KG1 (cell line): ENCODE data around the gene CSNK1E.

Source experiments
- DNase-seq: peaks from one replicate; lab custom pipeline; 2025; lab: John Stamatoyannopoulos, UW

The CSNK1E gene

DNA sequence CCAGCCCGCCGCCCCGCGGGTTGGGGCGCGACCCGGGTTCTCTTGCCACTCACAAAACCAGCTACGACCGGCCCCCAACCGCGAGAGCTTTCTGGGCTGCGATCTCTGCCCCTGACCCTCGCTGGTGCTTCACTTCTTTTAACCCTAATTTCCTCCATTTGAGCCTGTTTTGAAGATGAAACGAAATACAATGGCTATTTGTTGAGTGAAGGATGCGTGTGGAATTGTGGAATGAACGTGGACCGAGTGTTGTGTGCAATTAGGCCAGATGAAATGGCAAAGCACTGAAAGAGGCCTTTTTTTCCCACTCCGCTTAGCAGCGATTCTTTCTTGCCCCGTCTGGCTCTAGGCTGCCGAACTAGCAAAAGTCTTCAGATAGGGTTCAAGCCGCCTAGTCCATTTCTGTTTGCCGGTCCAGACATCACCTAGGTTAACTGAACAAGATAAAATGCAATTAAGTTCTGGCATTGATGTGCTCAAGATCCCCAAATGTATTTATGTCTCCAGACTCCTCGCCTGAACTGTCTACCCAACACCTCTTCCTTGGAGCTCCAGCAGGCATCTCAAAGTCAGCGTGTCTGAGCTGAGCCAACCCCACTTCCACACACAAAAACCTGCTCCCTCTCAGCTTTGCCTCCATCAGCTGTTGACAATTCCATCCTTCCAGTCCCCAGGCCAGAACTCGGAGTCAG is 44.0 kb downstream of the CSNK1E start:
- no peak for DNase-seq

GRCh38 chr22:38272373-38273134 is 44.7 kb downstream of the CSNK1E start, which contains the start of gene TMEM184B:
Gene TMEM184B, minus strand, starts transcription at chr22:38273010. Its CDS starts 25,049 bp downstream, at chr22:38247961.
- DNase-seq: peak; percentile 33

GRCh38 chr22:38271927-38272372 is 45.3 kb downstream of the CSNK1E start:
- DNase-seq: no peak

- DNase-seq: no peak
Observed at GRCh38 chr22:38271101-38271500, 46.1 kb downstream of the CSNK1E start.

GRCh38 chr22:38270091-38270992 is 46.9 kb downstream of the CSNK1E start:
- no peak for DNase-seq

GRCh38 chr22:38269466-38269865 is 47.8 kb downstream of the CSNK1E start:
- DNase-seq: no peak

GRCh38 chr22:38267086-38267485 is 50.1 kb downstream of the CSNK1E start:
- DNase-seq: peak; percentile 11

DNA sequence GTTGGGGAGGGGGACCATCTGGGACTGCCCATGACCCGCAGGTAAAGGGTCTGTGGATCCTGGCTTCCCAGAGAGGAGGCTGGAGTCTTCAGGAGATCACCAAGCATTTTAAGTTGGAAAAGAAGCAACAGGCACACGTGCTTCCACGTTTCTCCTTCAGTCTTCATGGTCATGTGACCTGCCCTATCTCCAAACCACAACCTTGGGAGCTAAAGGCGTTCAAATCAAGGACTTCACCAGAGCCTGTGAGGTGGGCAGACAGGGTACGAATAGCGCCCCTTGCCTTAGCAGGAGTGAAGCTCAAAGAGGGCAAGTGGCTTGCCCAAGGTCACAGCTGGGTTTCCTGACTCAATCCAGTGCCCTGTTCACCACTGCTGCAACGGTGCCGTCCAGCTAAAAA is 51.1 kb downstream of the CSNK1E start:
- DNase-seq: no peak

DNA sequence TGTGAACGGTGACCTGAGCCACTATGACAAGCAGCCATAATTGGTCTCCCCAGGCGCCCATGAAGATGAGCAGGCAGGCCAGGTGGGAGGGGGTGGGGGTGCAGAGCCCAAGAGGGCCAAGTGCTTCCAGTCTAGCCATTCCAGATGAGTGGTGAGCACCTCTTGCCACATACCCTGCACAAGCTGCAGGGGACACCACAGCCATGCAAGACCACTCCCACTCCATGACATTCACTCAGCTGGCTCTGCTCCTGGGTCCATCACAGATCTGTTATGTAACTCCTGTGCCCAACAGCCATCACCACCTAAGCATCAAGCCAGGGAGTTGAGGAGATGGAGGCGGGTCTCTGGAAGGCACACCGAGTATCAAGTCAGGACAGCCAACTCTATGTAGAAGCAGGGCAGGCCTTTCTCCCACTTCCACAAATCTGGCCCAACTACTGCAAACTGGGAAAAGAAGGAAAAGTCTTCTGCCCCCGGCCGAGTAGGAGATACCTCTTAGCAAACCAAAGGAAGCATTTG is 52.9 kb downstream of the CSNK1E start:
- DNase-seq: no peak

GRCh38 chr22:38262051-38262795 is 55.0 kb downstream of the CSNK1E start:
- no peak for DNase-seq

GRCh38 chr22:38260761-38261681 is 56.2 kb downstream of the CSNK1E start:
- no peak for DNase-seq

GRCh38 chr22:38259370-38259769 is 57.9 kb downstream of the CSNK1E start:
- DNase-seq: no peak

- no peak for DNase-seq
Observed at GRCh38 chr22:38258895-38259294, 58.3 kb downstream of the CSNK1E start.

DNA sequence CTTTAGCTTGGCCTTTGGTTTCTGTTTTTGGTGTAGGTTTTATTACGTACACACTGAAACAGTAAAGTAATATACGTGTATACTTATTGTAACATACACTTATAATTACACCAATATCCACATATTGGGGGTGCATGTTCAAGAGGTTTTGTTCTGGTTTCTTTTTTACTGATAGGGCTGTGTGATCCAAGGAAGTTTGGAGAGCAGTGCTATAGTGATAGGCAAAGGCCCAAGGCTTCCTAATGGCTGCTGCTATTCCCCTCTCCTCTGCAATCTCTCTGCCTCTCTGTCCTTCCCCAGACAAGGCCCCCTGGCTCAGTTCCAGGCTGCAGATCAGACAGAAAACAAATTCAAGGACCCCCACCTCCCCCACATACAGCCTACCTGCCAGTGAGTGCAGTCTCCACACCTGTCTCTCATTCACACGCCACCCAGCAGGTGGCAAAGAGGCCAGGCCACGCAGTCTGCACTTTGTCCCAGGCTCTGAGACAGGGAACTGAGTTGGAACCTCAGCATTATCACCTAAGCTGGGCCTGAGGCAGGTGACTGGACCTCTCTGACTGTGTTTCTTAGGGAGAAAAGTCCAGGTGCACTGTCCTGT is 59.5 kb downstream of the CSNK1E start:
- no peak for DNase-seq

- DNase-seq: no peak
Observed at GRCh38 chr22:38257181-38257580, 60.1 kb downstream of the CSNK1E start.

GRCh38 chr22:38255697-38256096 is 61.5 kb downstream of the CSNK1E start:
- DNase-seq: no peak

GRCh38 chr22:38251341-38251692 is 65.9 kb downstream of the CSNK1E start:
- DNase-seq: no peak

- DNase-seq: no peak
Observed at GRCh38 chr22:38250643-38251340, 66.4 kb downstream of the CSNK1E start.
